Measurements from ENCODE around the gene WDR55.
"Not testable (repeated sequence)": the region's sequence is repeated elsewhere in the genome, so short reads cannot be mapped to it uniquely, and the experiment has no call there.

Gene WDR55

GRCh38 chr5:140694276-140694675 is 29.6 kb downstream of the WDR55 start:
- DNase-seq = peak in 1 of 42 donors; percentile 4
- intact Hi-C loops (cut with DNase I) = loop anchor here (10.0 kb wide), 1 partner anchor 129 kb away; the partner anchor contains the start of genes APBB3 and SLC35A4

- intact Hi-C loops (cut with DNase I) = loop anchor here (10.0 kb wide), 1 partner anchor 132 kb away; the partner anchor contains the start of genes APBB3 and SLC35A4
These were observed 32.3 kb downstream of the WDR55 start for GRCh38 chr5:140696891-140697492.

GRCh38 chr5:140700177-140701144 is 35.8 kb downstream of the WDR55 start, which contains the start of gene ZMAT2:
Gene ZMAT2, plus strand, starts transcription at chr5:140700447. Its CDS starts 14 bp downstream, at chr5:140700461.
- intact Hi-C loops (cut with DNase I) = loop anchor here (5.0 to 10.0 kb wide), 2 partner anchors 38 to 336 kb away; partner anchors contain the start of genes SLC4A9 and WDR55

More at GRCh38 chr5:140696891-140697492, 32.3 kb downstream of the WDR55 start:
- peak in 1 of 42 donors; percentile 22 for DNase-seq

GRCh38 chr5:140707812-140708211 is 43.1 kb downstream of the WDR55 start:
- intact Hi-C loops (cut with DNase I) = loop anchor here (10.0 kb wide), 1 partner anchor 343 kb away; the partner anchor contains the start of gene SLC4A9
- DNase-seq = no peak

More at GRCh38 chr5:140700177-140701144, 35.8 kb downstream of the WDR55 start, which contains the start of gene ZMAT2:
- DNase-seq = peak; percentile 87 to 99 (median 98)

- intact Hi-C loops (cut with DNase I) = loop anchor here (10.0 kb wide), 1 partner anchor 344 kb away; the partner anchor contains the start of gene SLC4A9
These were observed 44.1 kb downstream of the WDR55 start for GRCh38 chr5:140708787-140709186.

GRCh38 chr5:140710899-140711552 is 46.3 kb downstream of the WDR55 start:
- intact Hi-C loops (cut with DNase I) = no loop called here
- peak; percentile 25 to 93 (median 66) for DNase-seq

More at GRCh38 chr5:140708787-140709186, 44.1 kb downstream of the WDR55 start:
- DNase-seq = peak in 1 of 42 donors; percentile 17

GRCh38 chr5:140711794-140712193 is 47.1 kb downstream of the WDR55 start:
- intact Hi-C loops (cut with DNase I) = no loop called here
- DNase-seq = no peak

GRCh38 chr5:140713562-140714094 is 48.9 kb downstream of the WDR55 start:
- no peak for DNase-seq
- intact Hi-C loops (cut with DNase I) = no loop called here

GRCh38 chr5:140716238-140716637 is 51.5 kb downstream of the WDR55 start:
- intact Hi-C loops (cut with DNase I); DNase-seq: not testable (repeated sequence)

GRCh38 chr5:140718266-140718592 is 53.5 kb downstream of the WDR55 start:
- intact Hi-C loops (cut with DNase I) = no loop called here
- DNase-seq = no peak

- DNase-seq; intact Hi-C loops (cut with DNase I): not testable (repeated sequence)
These were observed 56.0 kb downstream of the WDR55 start for GRCh38 chr5:140720738-140721137.

- intact Hi-C loops (cut with DNase I) = not testable (repeated sequence)
These were observed 56.7 kb downstream of the WDR55 start for GRCh38 chr5:140721395-140721794.

More at GRCh38 chr5:140721395-140721794, 56.7 kb downstream of the WDR55 start:
- not testable (repeated sequence) for DNase-seq

Measured in head of caudate nucleus (tissue), 42 donors.